Measurements from ENCODE around the gene BUD31.

- TF ChIP-seq CTCF (IDR thresholded peaks at IDR 0.05; ENCODE audit: low read depth, low read length, missing input control) = peak; percentile 0
- TF ChIP-seq MAX (IDR thresholded peaks at IDR 0.05) = no peak
- no peak for TF ChIP-seq TAF1 (conservative IDR thresholded peaks at IDR 0.05)
- no peak for TF ChIP-seq RAD21 (IDR thresholded peaks at IDR 0.05)
Measured at GRCh38 chr7:99392659-99393354, 16.0 kb upstream of the BUD31 start.

Data from liver (tissue), 3 donors.